ENCODE measurements around the gene UBL4A. TPM values are rescaled to one million over a fixed set of nuclear protein-coding genes. Genes with fewer than 3 reads are reported as not detected.

UBL4A gene
- total RNA-seq, 2 donors from 2014 or later: 30.5 to 34.5 TPM

Small RNAs within 50 kb of the gene (microRNA-seq; reads per million reads assigned to microRNA genes)
- 0 to 0.53 reads per million in 2 donors for gene MIR6858

Other genes with a start within 250 kb of the UBL4A start
- not detected for gene OPN1MW3, start 229.0 kb downstream of the UBL4A start, total RNA-seq
- gene TEX28, start 191.5 kb downstream of the UBL4A start, total RNA-seq: not detected
- gene TKTL1, start 190.8 kb downstream of the UBL4A start, total RNA-seq: not detected
- 100 to 1,000 TPM in 1 of 2 donors, 10 to 100 TPM in 1; 84.2 to 741 TPM for gene FLNA, start 112.0 kb downstream of the UBL4A start, total RNA-seq
- gene EMD, start 107.3 kb downstream of the UBL4A start, total RNA-seq: 10 to 100 TPM; 31.9 to 33.1 TPM
- gene RPL10, start 88.2 kb downstream of the UBL4A start, total RNA-seq: 1,000 to 10,000 TPM; 2,262 to 2,406 TPM
- gene DNASE1L1, start 77.4 kb downstream of the UBL4A start, total RNA-seq: 10 to 100 TPM; 23.4 to 26.8 TPM
- gene TAFAZZIN, start 75.1 kb downstream of the UBL4A start, total RNA-seq: 10 to 100 TPM; 28.8 to 40.8 TPM
- 100 to 1,000 TPM; 100 to 105 TPM for gene ATP6AP1, start 57.9 kb downstream of the UBL4A start, total RNA-seq
- 10 to 100 TPM; 63.3 to 65.0 TPM for gene GDI1, start 49.5 kb downstream of the UBL4A start, total RNA-seq
- gene FAM50A, start 42.5 kb downstream of the UBL4A start, total RNA-seq: 10 to 100 TPM; 44.4 to 56.7 TPM
- 10 to 100 TPM; 48.9 to 68.2 TPM for gene PLXNA3, start 28.3 kb downstream of the UBL4A start, total RNA-seq
- 10 to 100 TPM in 1 of 2 donors, 1 to 10 TPM in 1; 9.8 to 11.5 TPM for gene LAGE3, start 7.3 kb downstream of the UBL4A start, total RNA-seq
- gene SLC10A3, start 4.0 kb upstream of the UBL4A start, total RNA-seq: 10 to 100 TPM; 23.8 to 30.0 TPM
- gene FAM3A, start 29.6 kb upstream of the UBL4A start, total RNA-seq: 10 to 100 TPM; 64.3 to 75.0 TPM
- 10 to 100 TPM; 30.5 to 34.2 TPM for gene G6PD, start 60.2 kb upstream of the UBL4A start, total RNA-seq
- 10 to 100 TPM; 26.5 to 29.1 TPM for gene IKBKG, start 61.0 kb upstream of the UBL4A start, total RNA-seq
- not detected for gene CTAG1A, start 98.5 kb upstream of the UBL4A start, total RNA-seq
- gene CTAG1B, start 132.7 kb upstream of the UBL4A start, total RNA-seq: not detected
- not detected for gene CTAG2, start 167.0 kb upstream of the UBL4A start, total RNA-seq